ENCODE results near the gene SUPT4H1. TPM values are rescaled to one million over a fixed set of nuclear protein-coding genes. Genes with fewer than 3 reads are reported as not detected.
A peak's percentile ranks its signal among the peaks of the same experiment; 100 is the strongest.

Gene SUPT4H1
- total and polyA plus RNA-seq, 2 donors (not counting 1 experiment from before 2014, with no cell fraction given): 30.2 to 60.1 TPM

- POLR2A ChIA-PET: interaction anchor here (0.5 to 1.2 kb wide), 2 partner anchors 37 to 145 kb away, joined by 3 to 4 read pairs; no protein-coding TSS in a partner anchor
- ATAC-seq (ENCODE audit: low read depth): no peak
- intact Hi-C loops (cut with micrococcal nuclease): no loop called here
Observed at GRCh38 chr17:58302919-58303585, 48.9 kb downstream of the SUPT4H1 start.

More at GRCh38 chr17:58302919-58303585, 48.9 kb downstream of the SUPT4H1 start:
- Histone ChIP-seq H3K27ac (ENCODE audit: low read length in 2 of 2) (no peak overlapping the region), H3K27me3 (replicated peaks in 1 of 4; ENCODE audit: control extremely low read depth in 1 of 4, control insufficient read depth in 3 of 4, insufficient read depth in 4 of 4, low read length in 3 of 4) (no peaks in the 10 kb centered on the region), H3K9ac (ENCODE audit: low read length) (no peak overlapping the region), H4K20me1 (ENCODE audit: control insufficient read depth, insufficient read depth, low read length, poor library complexity, severe bottlenecking) (no peaks in the 10 kb centered on the region), H3K36me3 (replicated peaks in 1 of 2; ENCODE audit: control extremely low read depth in 1 of 2, control insufficient read depth in 1 of 2, extremely low read depth in 1 of 2, insufficient read depth in 2 of 2, low read length in 1 of 2) (no peaks in the 10 kb centered on the region), H2AFZ (ENCODE audit: insufficient read depth, low read depth, low read length, poor library complexity, severe bottlenecking) (no peak overlapping the region), H3K4me3 (ENCODE audit: control extremely low read depth in 1 of 5, extremely low read depth in 1 of 5, insufficient read depth in 1 of 5, low read depth in 2 of 5, low read length in 4 of 5) (no peak overlapping the region), H3K79me2 (ENCODE audit: control insufficient read depth, insufficient read depth, low read length) (no peaks in the 10 kb centered on the region), H3K4me2 (replicated peaks; ENCODE audit: low read depth, low read length, poor library complexity, severe bottlenecking) (no peak overlapping the region), H3K9me3 (ENCODE audit: control extremely low read depth in 1 of 3, control insufficient read depth in 2 of 3, insufficient read depth in 1 of 3, low read length in 2 of 3) (no peaks in the 10 kb centered on the region), H3K4me1 (ENCODE audit: control insufficient read depth in 2 of 2, insufficient read depth in 2 of 2, low read length in 2 of 2) (peaks cover 3 to 14% of the 10 kb centered on the region in 2 donors)
- CTCF ChIA-PET: interaction anchor here (0.7 to 4.8 kb wide), 10 partner anchors 12 to 185 kb away, joined by 3 to 59 read pairs (median 6); partner anchors contain the start of genes HSF5, RNF43 and TSPOAP1
- WGBS (ENCODE audit: insufficient coverage): 92% methylated on average over 5 of the region's 9 CpGs
- no peak for TF ChIP-seq EZH2 (IDR thresholded peaks at IDR 0.05; ENCODE audit: borderline replicate concordance, insufficient read depth, low read depth, low read length, poor library complexity, severe bottlenecking)
- no peak for TF ChIP-seq CTCF (IDR thresholded peaks at IDR 0.05)
- Mint-ChIP-seq H3K27ac (no peak overlapping the region), H3K4me3 (no peak overlapping the region), H3K27me3 (peaks cover 5% of the 10 kb centered on the region), H3K9me3 (ENCODE audit: insufficient read depth) (no peaks in the 10 kb centered on the region), H3K4me1 (peaks cover 11% of the 10 kb centered on the region)
- DNase-seq: peak; percentile 5
